Ovary (tissue), 9 donors: Measurements from ENCODE around the gene UBB. TPM values are rescaled to one million over a fixed set of nuclear protein-coding genes. Genes with fewer than 3 reads are reported as not detected.

Experiments used
- DNase-seq, 5 donors: peaks; one replicate each; pipeline ENCODE4 v3.0.0-alpha.2; 2019 to 2020
- H3K27ac ChIP-seq, 2 donors: fragments of 200-600 bp; one replicate each; pipeline versions ENCODE4 v1.5.1 to v1.8.0; 2019 to 2022
- H3K27me3 ChIP-seq: fragments of 200-600 bp; one replicate; pipeline ENCODE4 v1.8.0; 2022
- H3K36me3 ChIP-seq: fragments of 200-600 bp; sonication (generic); one replicate; pipeline ENCODE4 v1.5.1; 2019
- H3K4me1 ChIP-seq: one replicate; pipeline ENCODE4 v1.8.1; 2013; ENCODE audit warnings: mild to moderate bottlenecking, moderate library complexity; ENCODE audit not compliant: insufficient read depth
- H3K4me3 ChIP-seq: fragments of 200-600 bp; sonication (generic); one replicate; pipeline ENCODE4 v1.5.1; 2017
- H3K9me3 ChIP-seq, 2 donors: fragments of 200-600 bp in 1 of 2; sonication (generic) in 1 of 2; one replicate each; pipeline versions ENCODE4 v1.5.1 to v1.8.1; 2013 to 2019; ENCODE audit warnings: mild to moderate bottlenecking in 1 of 2, moderate library complexity in 1 of 2
- CTCF ChIP-seq, 3 donors: fragments of 450-650 bp in 2 of 3; fragments of 200-600 bp in 1 of 3; IDR thresholded peaks; one replicate each; pipeline versions ENCODE4 v1.5.1 to v1.8.0; 2016 to 2022; ENCODE audit warnings: antibody characterized with exemption in 3 of 3, mild to moderate bottlenecking in 1 of 3
- EP300 ChIP-seq: sonication (generic); formaldehyde crosslinking; IDR thresholded peaks from one replicate; pipeline ENCODE4 v1.6.1; 2017; ENCODE audit warnings: antibody characterized with exemption
- POLR2A ChIP-seq: fragments of 450-650 bp; IDR thresholded peaks from one replicate; pipeline ENCODE4 v1.6.1; 2017; ENCODE audit warnings: antibody characterized with exemption, mild to moderate bottlenecking, moderate library complexity
- WGBS, 3 donors: extraction: QIAGEN DNeasy Blood & Tissue Kit in 1 of 3; methylation state at CpG; one replicate each; pipeline versions ENCODE4 v1.1.5 to v1.1.7; 2013 to 2017; 5-methylcytosine and 5-hydroxymethylcytosine counted together
- intact Hi-C, 4 donors: fragments of 100-400 bp; cut with DNase I; formaldehyde crosslinking; loops; one replicate each; pipeline versions ENCODE4 v1.11.0 to v1.15.1; 2022 to 2023
- polyA plus RNA-seq, 2 donors: library from polyadenylated mRNA; stranded (reverse); fragments of 200-250 nt in 1 of 2; fragments of 350-450 nt in 1 of 2; fragmentation: Illumina TruSeq in 1 of 2; extraction: RNeasy Lipid Tissue Mini Kit (QIAGEN cat#74804) in 1 of 2; gene quantifications; one replicate each; pipeline ENCODE4 v1.2.3, GENCODE V29; 2013 to 2014
- total RNA-seq, 7 donors: library from RNA; depleted of rRNA in 2 of 7; stranded (reverse); fragments of >200 nt in 2 of 7; fragmentation: NEBNext Ultra II Directional in 3 of 7; extraction: Animal tissue kit (Norgen Biotek cat#: 25700) in 3 of 7; gene quantifications; one replicate each; pipeline versions ENCODE4 v1.1.0 to v1.2.4, GENCODE V29; 2016 to 2023
- donor health status: DM: no; HTN: no; CAD: no; lungs with moderate emphysema.
- donor health status: DM: no; HTN: no; CAD: no.
- donor health status: Bipolar disorder and iron deficiency.
- donor health status: DM: yes; HTN: yes; CAD: no.
- donor health status: DM: no; HTN: no; CAD: no.
- donor health status: DM: yes; HTN: yes; CAD: no.

UBB gene
- total and polyA plus RNA-seq, 9 donors, result 445 to 1,551 (median 806) TPM

DNA sequence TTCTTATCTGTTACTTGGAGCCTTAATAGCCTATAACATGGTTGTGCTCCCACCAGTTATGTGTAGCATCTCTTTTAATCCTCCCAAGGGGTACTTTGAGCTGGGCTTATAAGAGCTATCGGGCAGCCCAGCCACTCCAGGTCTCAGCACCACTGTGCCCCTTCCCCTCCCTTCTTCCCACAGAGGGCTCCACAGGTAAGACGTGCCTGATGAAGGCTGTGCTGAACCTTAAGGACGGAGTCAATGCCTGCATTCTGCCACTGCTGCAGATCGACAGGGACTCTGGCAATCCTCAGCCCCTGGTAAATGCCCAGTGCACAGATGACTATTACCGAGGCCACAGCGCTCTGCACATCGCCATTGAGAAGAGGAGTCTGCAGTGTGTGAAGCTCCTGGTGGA lies 41.5 kb downstream of the UBB start:
- Histone ChIP-seq H3K4me3 (no peak overlapping the region), H3K4me1 (no peaks in the 10 kb centered on the region), H3K36me3 (no peaks in the 10 kb centered on the region), H3K9me3 (no peaks in the 10 kb centered on the region), H3K27me3 (no peaks in the 10 kb centered on the region), H3K27ac (no peak overlapping the region)
- intact Hi-C loops, result no loop called here
- no peak for TF ChIP-seq POLR2A
- TF ChIP-seq CTCF (IDR thresholded peaks at IDR 0.05), result no peak
- no peak for TF ChIP-seq EP300
- no peak for DNase-seq
- WGBS, 3 donors, result 86 to 94% (median 93%) methylated on average over 7 of the region's 7 CpGs

DNA sequence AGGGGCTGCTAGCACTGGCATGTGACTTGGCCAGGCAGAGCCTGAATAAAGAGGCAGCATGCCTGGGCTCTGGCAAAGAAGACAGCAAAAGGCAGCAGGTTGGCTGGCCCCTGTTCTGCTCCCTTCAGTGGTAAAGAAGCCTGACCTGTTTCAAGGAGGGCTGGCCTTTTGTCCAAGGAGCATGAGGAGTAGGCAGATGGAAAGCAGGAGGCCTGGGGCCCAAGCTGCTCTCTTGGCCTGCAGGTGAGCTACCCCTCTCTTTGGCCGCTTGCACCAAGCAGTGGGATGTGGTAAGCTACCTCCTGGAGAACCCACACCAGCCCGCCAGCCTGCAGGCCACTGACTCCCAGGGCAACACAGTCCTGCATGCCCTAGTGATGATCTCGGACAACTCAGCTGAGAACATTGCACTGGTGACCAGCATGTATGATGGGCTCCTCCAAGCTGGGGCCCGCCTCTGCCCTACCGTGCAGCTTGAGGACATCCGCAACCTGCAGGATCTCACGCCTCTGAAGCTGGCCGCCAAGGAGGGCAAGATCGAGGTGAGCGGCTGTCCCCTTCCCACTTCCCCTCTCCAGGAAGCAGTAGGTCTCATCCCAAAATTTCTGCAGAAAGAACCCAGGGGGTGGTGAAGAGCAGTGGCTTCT lies 42.5 kb downstream of the UBB start:
- Histone ChIP-seq H3K27ac (no peak overlapping the region), H3K9me3 (no peaks in the 10 kb centered on the region), H3K4me3 (no peak overlapping the region), H3K4me1 (no peaks in the 10 kb centered on the region), H3K27me3 (no peaks in the 10 kb centered on the region), H3K36me3 (no peaks in the 10 kb centered on the region)
- WGBS, 3 donors, result 88 to 96% (median 92%) methylated on average over 10 of the region's 10 CpGs
- no peak for DNase-seq
- intact Hi-C loops, result no loop called here
- TF ChIP-seq EP300, result no peak
- no peak for TF ChIP-seq CTCF (IDR thresholded peaks at IDR 0.05)
- no peak for TF ChIP-seq POLR2A

DNA sequence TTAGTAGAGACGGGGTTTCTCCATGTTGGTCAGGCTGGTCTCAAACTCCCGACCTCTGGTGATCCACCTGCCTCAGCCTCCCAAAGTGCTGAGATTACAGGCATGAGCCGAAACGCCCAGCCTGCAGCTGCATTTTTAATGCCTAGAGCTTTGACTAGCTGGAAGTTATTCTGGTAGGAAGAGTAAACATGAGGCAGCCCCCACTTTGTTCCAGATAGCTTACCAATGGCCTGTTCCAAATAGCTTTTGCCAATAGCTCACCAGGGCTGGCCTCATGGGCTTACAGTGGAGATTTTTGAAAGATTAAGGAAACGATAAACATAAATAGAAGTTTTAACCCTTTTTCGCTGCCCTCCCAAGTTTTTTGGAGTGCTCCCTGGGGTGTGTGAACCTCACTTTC lies 44.3 kb downstream of the UBB start:
- DNase-seq, result no peak
- Histone ChIP-seq H3K27ac (no peak overlapping the region), H3K4me1 (no peaks in the 10 kb centered on the region), H3K36me3 (no peaks in the 10 kb centered on the region), H3K27me3 (no peaks in the 10 kb centered on the region), H3K4me3 (no peak overlapping the region), H3K9me3 (no peaks in the 10 kb centered on the region)
- 44 to 56% (median 48%) methylated on average over 6 of the region's 6 CpGs for WGBS, 3 donors
- no peak for TF ChIP-seq CTCF (IDR thresholded peaks at IDR 0.05)
- no peak for TF ChIP-seq EP300
- intact Hi-C loops, result no loop called here

- 74 to 78% (median 76%) methylated on average over 20 of the region's 20 CpGs for WGBS, 3 donors
- no peak overlapping the region for H3K4me3 ChIP-seq
- H3K27ac ChIP-seq, result no peak overlapping the region
- no peaks in the 10 kb centered on the region for H3K27me3 ChIP-seq
- no peaks in the 10 kb centered on the region for H3K9me3 ChIP-seq
- intact Hi-C loops, result no loop called here
- no peak for DNase-seq
- TF ChIP-seq POLR2A (no peak), CTCF (IDR thresholded peaks at IDR 0.05) (no peak), EP300 (no peak)
- H3K36me3 ChIP-seq, result no peaks in the 10 kb centered on the region
- H3K4me1 ChIP-seq, result no peaks in the 10 kb centered on the region
Observed at GRCh38 chr17:16425698-16426659, 45.1 kb downstream of the UBB start.
